HepG2 (cell line): ENCODE results near the gene SETD1B. TPM values are rescaled to one million over a fixed set of nuclear protein-coding genes. Genes with fewer than 3 reads are reported as not detected.

Source experiments
- CENPT ChIP-seq: sonication (generic); formaldehyde crosslinking; IDR thresholded peaks from 2 replicates; pipeline ENCODE4 v1.8.0; 2022; ENCODE audit warnings: low read depth, mild to moderate bottlenecking, moderate library complexity, missing genetic modification reagents
- IKZF1 ChIP-seq: fragments of 450-650 bp; IDR thresholded peaks from 2 replicates; pipeline ENCODE4 v1.7.1; 2016
- MIXL1 ChIP-seq: IDR thresholded peaks from 2 replicates; pipeline ENCODE4 v1.6.1; 2016
- TAF1 ChIP-seq: sonication (generic); formaldehyde crosslinking; IDR thresholded peaks from 2 replicates; pipeline ENCODE4 v1.4.0; 2020; ENCODE audit warnings: missing genetic modification reagents
- ZNF225 ChIP-seq: sonication (generic); formaldehyde crosslinking; IDR thresholded peaks from 2 replicates; pipeline ENCODE4 v1.4.0; 2020; ENCODE audit warnings: mild to moderate bottlenecking, missing genetic modification reagents
- ZNF552 ChIP-seq: sonication (generic); formaldehyde crosslinking; IDR thresholded peaks from 2 replicates; pipeline ENCODE4 v1.9.0; 2022; ENCODE audit warnings: missing genetic modification reagents, mild to moderate bottlenecking, borderline replicate concordance
- ZNF577 ChIP-seq: sonication (generic); formaldehyde crosslinking; IDR thresholded peaks from 2 replicates; pipeline ENCODE4 v1.4.0; 2020; ENCODE audit warnings: mild to moderate bottlenecking, low read depth, missing genetic modification reagents, borderline replicate concordance
- ZSCAN30 ChIP-seq: sonication (generic); formaldehyde crosslinking; IDR thresholded peaks from 2 replicates; pipeline ENCODE4 v1.5.0; 2020; ENCODE audit warnings: mild to moderate bottlenecking, missing genetic modification reagents
- polyA plus RNA-seq, 8 experiments: library from polyadenylated mRNA; depleted of rRNA in 3 of 8; stranded (reverse) in 7 of 8; unstranded in 1 of 8; fragments of >200 nt; fragmentation: Illumina TruSeq in 4 of 8; extraction: Trizol in 4 of 8; gene quantifications; 2 replicates each; pipeline versions ENCODE4 v1.2.1 to v1.2.3, GENCODE V29; 2011 to 2016; ENCODE audit warnings: low read depth in 4 of 8, missing spikeins in 1 of 8, mixed read lengths in 1 of 8; ENCODE audit not compliant: insufficient read depth in 1 of 8
- total RNA-seq, 5 experiments: library from RNA; depleted of rRNA; stranded (reverse); fragments of >200 nt; fragmentation: Illumina TruSeq; extraction: Trizol; gene quantifications; 2 replicates each; pipeline ENCODE4 v1.2.3, GENCODE V29; 2016; ENCODE audit warnings: low read depth in 1 of 5
- TF ChIP-seq, protein P1 (sequence below): IDR thresholded peaks from 2 replicates; pipeline ENCODE4 v1.6.1; 2016; ENCODE audit warnings: low read depth, borderline replicate concordance
- TF ChIP-seq, protein P2 (sequence below): sonication (generic); formaldehyde crosslinking; IDR thresholded peaks from 2 replicates; pipeline ENCODE4 v1.5.1; 2020; ENCODE audit warnings: mild to moderate bottlenecking, missing genetic modification reagents, moderate library complexity
- TF ChIP-seq, protein P3 (sequence below): sonication (generic); formaldehyde crosslinking; IDR thresholded peaks from 2 replicates; pipeline ENCODE4 v1.5.0; 2020; ENCODE audit warnings: missing genetic modification reagents
- TF ChIP-seq, protein P4 (sequence below): sonication (generic); formaldehyde crosslinking; IDR thresholded peaks from 2 replicates; pipeline ENCODE4 v1.5.1; 2020; ENCODE audit warnings: mild to moderate bottlenecking, missing genetic modification reagents, borderline replicate concordance
- TF ChIP-seq, protein P5 (sequence below): sonication (generic); formaldehyde crosslinking; IDR thresholded peaks from 2 replicates; pipeline ENCODE4 v1.4.0; 2020; ENCODE audit warnings: missing genetic modification reagents
- TF ChIP-seq, protein P6 (sequence below), 2 experiments: fragments of 450-650 bp in 1 of 2; sonication (generic) in 1 of 2; formaldehyde crosslinking in 1 of 2; IDR thresholded peaks; 2 replicates each; pipeline versions ENCODE4 v1.6.1 to v1.8.0; 2016 to 2022; ENCODE audit warnings: antibody characterized with exemption in 1 of 2, mild to moderate bottlenecking in 1 of 2, missing genetic modification reagents in 1 of 2

Gene SETD1B
- total and polyA plus RNA-seq, 2 of the 13 experiments (the other 11 are each of a cell fraction or from before 2014, with no cell fraction given) = 1.1 to 1.4 TPM

DNA sequence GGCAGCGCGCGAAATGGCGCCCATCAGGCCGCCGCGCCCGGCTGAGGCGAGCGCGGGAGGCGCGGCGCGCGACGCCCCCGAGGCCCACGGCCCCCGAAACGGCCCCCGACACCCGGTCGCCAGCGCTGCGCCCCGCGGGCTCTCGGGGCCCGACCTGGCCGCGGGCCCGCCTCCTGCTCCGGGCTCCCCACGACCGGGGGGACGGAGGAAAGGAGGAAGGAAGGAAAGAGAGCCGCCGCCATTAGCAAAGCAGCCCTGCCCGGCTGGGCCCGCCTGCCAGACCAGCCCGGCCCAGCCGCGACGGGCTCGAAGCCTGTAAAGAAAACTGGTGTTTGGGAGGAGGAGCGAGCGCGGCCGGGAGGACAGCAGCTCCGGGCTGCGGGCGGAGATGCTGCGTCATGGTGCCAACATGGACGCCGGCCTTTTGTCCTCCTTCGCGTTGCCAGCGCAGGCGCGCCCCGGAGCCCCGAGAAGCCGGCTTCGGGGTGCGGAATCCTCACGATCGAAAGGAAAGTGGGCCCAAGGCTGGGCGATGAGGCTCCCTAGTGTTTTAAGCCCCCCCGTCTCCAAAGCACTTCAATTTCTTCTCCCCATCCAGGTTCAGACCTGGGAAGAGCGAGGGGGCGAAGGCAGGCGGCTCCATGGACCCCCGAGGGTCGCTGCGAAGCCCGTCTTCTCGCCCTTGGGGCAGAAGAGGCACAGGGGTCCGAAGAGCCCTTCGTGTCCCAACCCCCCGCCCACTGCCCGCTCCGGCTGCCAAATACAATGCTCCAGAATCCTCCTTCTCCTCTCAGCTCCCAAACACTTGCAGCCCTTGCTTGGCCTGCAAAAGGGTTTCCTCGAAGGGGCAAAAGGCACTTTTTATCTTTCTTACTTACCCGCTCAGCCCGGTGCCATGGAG, 2.9 kb upstream of the SETD1B start (continued):
- TF ChIP-seq, protein P1, sequence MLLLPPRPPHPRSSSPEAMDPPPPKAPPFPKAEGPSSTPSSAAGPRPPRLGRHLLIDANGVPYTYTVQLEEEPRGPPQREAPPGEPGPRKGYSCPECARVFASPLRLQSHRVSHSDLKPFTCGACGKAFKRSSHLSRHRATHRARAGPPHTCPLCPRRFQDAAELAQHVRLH (CRISPR knock-in tag) = 0 out of 2 replicates have a peak, but pooled peaks have one; percentile 70
- TF ChIP-seq ZSCAN30 (CRISPR knock-in tag) (no peak), TAF1 (CRISPR knock-in tag) (peak; percentile 83), CENPT (CRISPR knock-in tag) (no peak), MIXL1 (no peak), IKZF1 (no peak), ZNF577 (CRISPR knock-in tag) (no peak), ZNF225 (CRISPR knock-in tag) (no peak), ZNF552 (CRISPR knock-in tag) (no peak)
- TF ChIP-seq, protein P2, sequence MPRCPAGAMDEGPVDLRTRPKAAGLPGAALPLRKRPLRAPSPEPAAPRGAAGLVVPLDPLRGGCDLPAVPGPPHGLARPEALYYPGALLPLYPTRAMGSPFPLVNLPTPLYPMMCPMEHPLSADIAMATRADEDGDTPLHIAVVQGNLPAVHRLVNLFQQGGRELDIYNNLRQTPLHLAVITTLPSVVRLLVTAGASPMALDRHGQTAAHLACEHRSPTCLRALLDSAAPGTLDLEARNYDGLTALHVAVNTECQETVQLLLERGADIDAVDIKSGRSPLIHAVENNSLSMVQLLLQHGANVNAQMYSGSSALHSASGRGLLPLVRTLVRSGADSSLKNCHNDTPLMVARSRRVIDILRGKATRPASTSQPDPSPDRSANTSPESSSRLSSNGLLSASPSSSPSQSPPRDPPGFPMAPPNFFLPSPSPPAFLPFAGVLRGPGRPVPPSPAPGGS (CRISPR knock-in tag) = no peak
- TF ChIP-seq, protein P3, sequence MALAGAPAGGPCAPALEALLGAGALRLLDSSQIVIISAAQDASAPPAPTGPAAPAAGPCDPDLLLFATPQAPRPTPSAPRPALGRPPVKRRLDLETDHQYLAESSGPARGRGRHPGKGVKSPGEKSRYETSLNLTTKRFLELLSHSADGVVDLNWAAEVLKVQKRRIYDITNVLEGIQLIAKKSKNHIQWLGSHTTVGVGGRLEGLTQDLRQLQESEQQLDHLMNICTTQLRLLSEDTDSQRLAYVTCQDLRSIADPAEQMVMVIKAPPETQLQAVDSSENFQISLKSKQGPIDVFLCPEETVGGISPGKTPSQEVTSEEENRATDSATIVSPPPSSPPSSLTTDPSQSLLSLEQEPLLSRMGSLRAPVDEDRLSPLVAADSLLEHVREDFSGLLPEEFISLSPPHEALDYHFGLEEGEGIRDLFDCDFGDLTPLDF (CRISPR knock-in tag) = no peak; the same call in 1 of the 2 replicates
- TF ChIP-seq, protein P4, sequence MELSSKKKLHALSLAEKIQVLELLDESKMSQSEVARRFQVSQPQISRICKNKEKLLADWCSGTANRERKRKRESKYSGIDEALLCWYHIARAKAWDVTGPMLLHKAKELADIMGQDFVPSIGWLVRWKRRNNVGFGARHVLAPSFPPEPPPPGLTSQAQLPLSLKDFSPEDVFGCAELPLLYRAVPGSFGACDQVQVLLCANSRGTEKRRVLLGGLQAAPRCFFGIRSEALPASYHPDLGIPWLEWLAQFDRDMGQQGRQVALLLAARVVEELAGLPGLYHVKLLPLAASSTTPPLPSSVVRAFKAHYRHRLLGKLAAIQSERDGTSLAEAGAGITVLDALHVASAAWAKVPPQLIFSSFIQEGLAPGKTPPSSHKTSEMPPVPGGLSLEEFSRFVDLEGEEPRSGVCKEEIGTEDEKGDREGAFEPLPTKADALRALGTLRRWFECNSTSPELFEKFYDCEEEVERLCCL (CRISPR knock-in tag) = 0 out of 2 replicates have a peak, but pooled peaks have one; percentile 11
- TF ChIP-seq, protein P5, sequence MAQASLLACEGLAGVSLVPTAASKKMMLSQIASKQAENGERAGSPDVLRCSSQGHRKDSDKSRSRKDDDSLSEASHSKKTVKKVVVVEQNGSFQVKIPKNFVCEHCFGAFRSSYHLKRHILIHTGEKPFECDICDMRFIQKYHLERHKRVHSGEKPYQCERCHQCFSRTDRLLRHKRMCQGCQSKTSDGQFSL (CRISPR knock-in tag) = peak; percentile 35; the same call in 1 of the 2 replicates
- TF ChIP-seq, protein P6, sequence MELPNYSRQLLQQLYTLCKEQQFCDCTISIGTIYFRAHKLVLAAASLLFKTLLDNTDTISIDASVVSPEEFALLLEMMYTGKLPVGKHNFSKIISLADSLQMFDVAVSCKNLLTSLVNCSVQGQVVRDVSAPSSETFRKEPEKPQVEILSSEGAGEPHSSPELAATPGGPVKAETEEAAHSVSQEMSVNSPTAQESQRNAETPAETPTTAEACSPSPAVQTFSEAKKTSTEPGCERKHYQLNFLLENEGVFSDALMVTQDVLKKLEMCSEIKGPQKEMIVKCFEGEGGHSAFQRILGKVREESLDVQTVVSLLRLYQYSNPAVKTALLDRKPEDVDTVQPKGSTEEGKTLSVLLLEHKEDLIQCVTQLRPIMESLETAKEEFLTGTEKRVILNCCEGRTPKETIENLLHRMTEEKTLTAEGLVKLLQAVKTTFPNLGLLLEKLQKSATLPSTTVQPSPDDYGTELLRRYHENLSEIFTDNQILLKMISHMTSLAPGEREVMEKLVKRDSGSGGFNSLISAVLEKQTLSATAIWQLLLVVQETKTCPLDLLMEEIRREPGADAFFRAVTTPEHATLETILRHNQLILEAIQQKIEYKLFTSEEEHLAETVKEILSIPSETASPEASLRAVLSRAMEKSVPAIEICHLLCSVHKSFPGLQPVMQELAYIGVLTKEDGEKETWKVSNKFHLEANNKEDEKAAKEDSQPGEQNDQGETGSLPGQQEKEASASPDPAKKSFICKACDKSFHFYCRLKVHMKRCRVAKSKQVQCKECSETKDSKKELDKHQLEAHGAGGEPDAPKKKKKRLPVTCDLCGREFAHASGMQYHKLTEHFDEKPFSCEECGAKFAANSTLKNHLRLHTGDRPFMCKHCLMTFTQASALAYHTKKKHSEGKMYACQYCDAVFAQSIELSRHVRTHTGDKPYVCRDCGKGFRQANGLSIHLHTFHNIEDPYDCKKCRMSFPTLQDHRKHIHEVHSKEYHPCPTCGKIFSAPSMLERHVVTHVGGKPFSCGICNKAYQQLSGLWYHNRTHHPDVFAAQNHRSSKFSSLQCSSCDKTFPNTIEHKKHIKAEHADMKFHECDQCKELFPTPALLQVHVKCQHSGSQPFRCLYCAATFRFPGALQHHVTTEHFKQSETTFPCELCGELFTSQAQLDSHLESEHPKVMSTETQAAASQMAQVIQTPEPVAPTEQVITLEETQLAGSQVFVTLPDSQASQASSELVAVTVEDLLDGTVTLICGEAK (IDR thresholded peaks at IDR 0.05) = no peak
- TF ChIP-seq, protein P6 (CRISPR knock-in tag; IDR thresholded peaks at IDR 0.05) = peak; percentile 35; the same call in 1 of the 2 replicates
